Tibial nerve (tissue), 4 donors: ENCODE results near the gene SLC9A3.

ENCODE experiments used
- EP300 ChIP-seq, 2 donors: sonication (generic); formaldehyde crosslinking; IDR thresholded peaks; one replicate each; pipeline ENCODE4 v1.6.1; 2017; ENCODE audit warnings: antibody characterized with exemption in 2 of 2, mild to moderate bottlenecking in 1 of 2
- POLR2A ChIP-seq, 2 donors: fragments of 450-650 bp; IDR thresholded peaks; one replicate each; pipeline ENCODE4 v1.6.1; 2017; ENCODE audit warnings: antibody characterized with exemption in 2 of 2, mild to moderate bottlenecking in 2 of 2, moderate library complexity in 2 of 2
- TF ChIP-seq, protein P1 (sequence below), 5 experiments: fragments of 200-600 bp in 3 of 5; fragments of 450-650 bp in 2 of 5; sonication (generic) in 3 of 5; IDR thresholded peaks; one replicate each; pipeline ENCODE4 v1.5.1; 2016 to 2019; ENCODE audit warnings: antibody characterized with exemption in 5 of 5, mild to moderate bottlenecking in 3 of 5, moderate library complexity in 2 of 5

DNA sequence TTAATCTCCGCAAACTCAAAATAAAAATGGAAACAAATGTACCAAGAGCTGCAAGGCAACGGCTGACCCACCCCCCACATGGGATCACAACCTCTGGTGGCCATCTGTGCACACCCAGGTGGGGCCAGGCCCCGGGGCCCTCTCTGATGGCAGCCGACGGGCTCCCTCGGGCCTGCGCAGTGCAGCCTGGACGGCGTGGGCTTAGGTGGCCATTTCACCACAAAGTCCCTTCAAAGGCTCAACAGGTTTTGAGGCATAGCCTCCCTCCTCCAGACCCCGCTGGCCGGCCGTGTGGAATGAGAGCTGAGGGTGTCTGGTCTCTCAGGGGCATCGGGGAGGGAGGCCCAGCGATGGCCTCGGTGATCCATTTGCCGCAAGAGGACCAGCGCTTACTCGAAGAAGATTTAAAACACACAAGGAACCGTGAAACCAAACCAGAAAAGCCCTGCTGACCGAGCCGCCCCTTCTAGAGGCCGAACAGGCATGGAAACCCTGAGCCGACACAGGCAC is 45.2 kb upstream of the SLC9A3 start:
- TF ChIP-seq, protein P1, sequence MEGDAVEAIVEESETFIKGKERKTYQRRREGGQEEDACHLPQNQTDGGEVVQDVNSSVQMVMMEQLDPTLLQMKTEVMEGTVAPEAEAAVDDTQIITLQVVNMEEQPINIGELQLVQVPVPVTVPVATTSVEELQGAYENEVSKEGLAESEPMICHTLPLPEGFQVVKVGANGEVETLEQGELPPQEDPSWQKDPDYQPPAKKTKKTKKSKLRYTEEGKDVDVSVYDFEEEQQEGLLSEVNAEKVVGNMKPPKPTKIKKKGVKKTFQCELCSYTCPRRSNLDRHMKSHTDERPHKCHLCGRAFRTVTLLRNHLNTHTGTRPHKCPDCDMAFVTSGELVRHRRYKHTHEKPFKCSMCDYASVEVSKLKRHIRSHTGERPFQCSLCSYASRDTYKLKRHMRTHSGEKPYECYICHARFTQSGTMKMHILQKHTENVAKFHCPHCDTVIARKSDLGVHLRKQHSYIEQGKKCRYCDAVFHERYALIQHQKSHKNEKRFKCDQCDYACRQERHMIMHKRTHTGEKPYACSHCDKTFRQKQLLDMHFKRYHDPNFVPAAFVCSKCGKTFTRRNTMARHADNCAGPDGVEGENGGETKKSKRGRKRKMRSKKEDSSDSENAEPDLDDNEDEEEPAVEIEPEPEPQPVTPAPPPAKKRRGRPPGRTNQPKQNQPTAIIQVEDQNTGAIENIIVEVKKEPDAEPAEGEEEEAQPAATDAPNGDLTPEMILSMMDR (IDR thresholded peaks at IDR 0.05), result no peak
- no peak for TF ChIP-seq EP300 (IDR thresholded peaks at IDR 0.05)
- TF ChIP-seq POLR2A (IDR thresholded peaks at IDR 0.05), result no peak
